GM19238 (cell line): ENCODE results near the gene CACNG5.
A peak's percentile ranks its signal among the peaks of the same experiment; 100 is the strongest.

Source experiments
- DNase-seq: peaks from one replicate; pipeline ENCODE4 v3.0.0; 2011; ENCODE audit warnings: low spot score; ENCODE audit not compliant: insufficient read length

The CACNG5 gene

GRCh38 chr17:66904760-66905624 lies 70.1 kb downstream of the CACNG5 start:
- no peak for DNase-seq

GRCh38 chr17:66906321-66907278 lies 71.7 kb downstream of the CACNG5 start:
- peak; percentile 50 for DNase-seq

GRCh38 chr17:66909804-66910373 lies 75.0 kb downstream of the CACNG5 start:
- no peak for DNase-seq

GRCh38 chr17:66910651-66911285 lies 75.9 kb downstream of the CACNG5 start:
- no peak for DNase-seq

GRCh38 chr17:66915204-66915611 lies 80.3 kb downstream of the CACNG5 start:
- no peak for DNase-seq

- DNase-seq = no peak
Observed at GRCh38 chr17:66915792-66916191, 80.9 kb downstream of the CACNG5 start.

- DNase-seq = no peak
Observed at GRCh38 chr17:66916946-66917345, 82.0 kb downstream of the CACNG5 start.

- DNase-seq = no peak
Observed at GRCh38 chr17:66918896-66919295, 84.0 kb downstream of the CACNG5 start.

- DNase-seq = no peak
Observed at GRCh38 chr17:66920435-66920834, 85.5 kb downstream of the CACNG5 start.

GRCh38 chr17:66920950-66921349 lies 86.0 kb downstream of the CACNG5 start:
- DNase-seq = no peak

- DNase-seq = no peak
Observed at GRCh38 chr17:66923886-66924285, 89.0 kb downstream of the CACNG5 start.

GRCh38 chr17:66925811-66926500 lies 91.0 kb downstream of the CACNG5 start:
- no peak for DNase-seq

GRCh38 chr17:66928949-66929348 lies 94.0 kb downstream of the CACNG5 start:
- DNase-seq = no peak

GRCh38 chr17:66929591-66929990 lies 94.7 kb downstream of the CACNG5 start:
- DNase-seq = no peak

GRCh38 chr17:66930933-66931332 lies 96.0 kb downstream of the CACNG5 start:
- DNase-seq = no peak

- no peak for DNase-seq
Observed at GRCh38 chr17:66932311-66932710, 97.4 kb downstream of the CACNG5 start.

- DNase-seq = no peak
Observed at GRCh38 chr17:66934040-66934439, 99.1 kb downstream of the CACNG5 start.
